Measurements from ENCODE around the gene GH1.
A peak's percentile ranks its signal among the peaks of the same experiment; 100 is the strongest.
"Not testable (repeated sequence)": the region's sequence is repeated elsewhere in the genome, so short reads cannot be mapped to it uniquely, and the experiment has no call there.

DNA sequence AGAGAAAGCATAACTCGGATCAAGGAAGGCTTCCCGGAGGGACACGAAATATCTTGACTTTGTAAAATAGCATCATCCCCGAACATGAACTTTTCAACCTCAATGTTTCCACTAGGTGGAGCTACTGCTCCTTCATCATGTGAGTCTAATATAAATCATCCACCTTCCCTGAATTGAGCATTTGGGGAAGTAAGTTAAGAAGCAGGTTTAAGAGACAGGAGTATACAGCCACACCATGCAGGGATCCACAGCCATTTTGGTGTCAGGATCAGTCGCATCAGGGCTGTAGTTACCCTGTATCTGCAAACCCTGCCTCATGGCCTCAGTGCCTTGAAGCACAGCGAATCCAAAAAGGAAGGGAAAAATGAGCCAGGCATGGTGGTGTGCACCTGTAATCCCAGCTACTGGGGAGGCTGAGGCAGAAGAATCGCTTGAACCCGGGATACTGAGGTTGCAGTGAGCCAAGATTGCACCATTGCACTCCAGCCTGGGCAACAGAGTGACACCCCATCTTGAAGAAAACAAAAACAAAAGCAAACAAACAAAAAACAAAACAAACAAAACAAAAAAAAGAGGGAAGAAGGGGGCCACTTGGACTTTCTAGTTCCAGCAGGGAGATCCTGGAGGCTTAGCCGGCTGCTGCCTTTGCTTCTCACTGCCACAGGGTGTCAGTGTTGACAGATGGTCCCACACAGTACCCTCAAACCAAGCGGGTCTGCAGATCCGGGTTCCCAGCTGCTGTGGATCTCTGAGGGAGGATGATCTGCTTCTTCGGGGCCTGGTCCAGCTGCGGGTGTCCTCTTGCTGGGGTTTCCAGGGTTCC, 29.4 kb downstream of the GH1 start:
- TF ChIP-seq, protein P1, sequence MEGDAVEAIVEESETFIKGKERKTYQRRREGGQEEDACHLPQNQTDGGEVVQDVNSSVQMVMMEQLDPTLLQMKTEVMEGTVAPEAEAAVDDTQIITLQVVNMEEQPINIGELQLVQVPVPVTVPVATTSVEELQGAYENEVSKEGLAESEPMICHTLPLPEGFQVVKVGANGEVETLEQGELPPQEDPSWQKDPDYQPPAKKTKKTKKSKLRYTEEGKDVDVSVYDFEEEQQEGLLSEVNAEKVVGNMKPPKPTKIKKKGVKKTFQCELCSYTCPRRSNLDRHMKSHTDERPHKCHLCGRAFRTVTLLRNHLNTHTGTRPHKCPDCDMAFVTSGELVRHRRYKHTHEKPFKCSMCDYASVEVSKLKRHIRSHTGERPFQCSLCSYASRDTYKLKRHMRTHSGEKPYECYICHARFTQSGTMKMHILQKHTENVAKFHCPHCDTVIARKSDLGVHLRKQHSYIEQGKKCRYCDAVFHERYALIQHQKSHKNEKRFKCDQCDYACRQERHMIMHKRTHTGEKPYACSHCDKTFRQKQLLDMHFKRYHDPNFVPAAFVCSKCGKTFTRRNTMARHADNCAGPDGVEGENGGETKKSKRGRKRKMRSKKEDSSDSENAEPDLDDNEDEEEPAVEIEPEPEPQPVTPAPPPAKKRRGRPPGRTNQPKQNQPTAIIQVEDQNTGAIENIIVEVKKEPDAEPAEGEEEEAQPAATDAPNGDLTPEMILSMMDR (IDR thresholded peaks at IDR 0.05) = peak in 1 of 3 donors; percentile 15
- not testable (repeated sequence) for TF ChIP-seq POLR2A (IDR thresholded peaks at IDR 0.05)

Data from ovary (tissue), 3 donors.